Neural cell (in vitro differentiated cells): Measurements from ENCODE around the gene PNLIPRP2. TPM values are rescaled to one million over a fixed set of nuclear protein-coding genes. Genes with fewer than 3 reads are reported as not detected.

Source experiments
- H2AFZ ChIP-seq: fragments of 200-600, 300-800 bp; sonication (generic), shearing (Covaris generic); 2 replicates; pipeline ENCODE4 v1.6.0; 2014; ENCODE audit warnings: low read depth, mild to moderate bottlenecking, antibody characterized with exemption, low read length, moderate library complexity
- H3F3A ChIP-seq: fragments of 200-600 bp; shearing (Covaris generic); 2 replicates; pipeline ENCODE4 v1.6.1; 2016; ENCODE audit warnings: mild to moderate bottlenecking, moderate library complexity, mixed read lengths, antibody characterized with exemption, low read length; ENCODE audit not compliant: insufficient read depth, poor library complexity, severe bottlenecking
- H3K27ac ChIP-seq: fragments of 200-600, 300-800 bp; sonication (generic), shearing (Covaris generic); 2 replicates; pipeline ENCODE4 v1.5.1; 2014; ENCODE audit warnings: mild to moderate bottlenecking, low read length, moderate library complexity
- H3K27me3 ChIP-seq: fragments of 300-800, 200-600 bp; sonication (generic), shearing (Covaris generic); 2 replicates; pipeline ENCODE4 v1.6.0; 2014; ENCODE audit warnings: mild to moderate bottlenecking, low read depth, low read length, moderate library complexity; ENCODE audit not compliant: insufficient read depth
- H3K36me3 ChIP-seq: fragments of 300-800, 200-600 bp; sonication (generic), shearing (Covaris generic); 2 replicates; pipeline ENCODE4 v1.5.1; 2014; ENCODE audit warnings: mild to moderate bottlenecking, antibody characterized with exemption, low read length, moderate library complexity; ENCODE audit not compliant: insufficient read depth
- H3K4me2 ChIP-seq: fragments of 300-800, 200-600 bp; sonication (generic), shearing (Covaris generic); 2 replicates; pipeline ENCODE4 v1.6.0; 2014; ENCODE audit warnings: mild to moderate bottlenecking, low read length
- H3K4me3 ChIP-seq: fragments of 300-800, 200-600 bp; sonication (generic), shearing (Covaris generic); 2 replicates; pipeline ENCODE4 v1.5.1; 2014; ENCODE audit warnings: mild to moderate bottlenecking, low read length, moderate library complexity
- H3K79me2 ChIP-seq: fragments of 200-600 bp; shearing (Covaris generic); replicated peaks from 2 replicates; pipeline ENCODE4 v1.6.0; 2014; ENCODE audit warnings: mild to moderate bottlenecking, low read length, moderate library complexity; ENCODE audit not compliant: insufficient read depth
- H3K9ac ChIP-seq: fragments of 300-800, 200-600 bp; sonication (generic), shearing (Covaris generic); 2 replicates; pipeline ENCODE4 v1.6.1; 2016; ENCODE audit warnings: mild to moderate bottlenecking, low read length, mixed read lengths
- H3K9me2 ChIP-seq: fragments of 200-600 bp; shearing (Covaris generic); 2 replicates; pipeline ENCODE4 v1.6.1; 2016; ENCODE audit warnings: mild to moderate bottlenecking, low read length, mixed read lengths; ENCODE audit not compliant: insufficient read depth
- H3K9me3 ChIP-seq: fragments of 200-600, 300-800 bp; sonication (generic), shearing (Covaris generic); 2 replicates; pipeline ENCODE4 v1.6.1; 2016; ENCODE audit warnings: mild to moderate bottlenecking, mixed run types, low read length, moderate library complexity, mixed read lengths
- H4K20me1 ChIP-seq: fragments of 200-600 bp; shearing (Covaris generic); 2 replicates; pipeline ENCODE4 v1.6.1; 2016; ENCODE audit warnings: mild to moderate bottlenecking, mixed run types; ENCODE audit not compliant: insufficient read depth
- EP300 ChIP-seq: fragments of 450-650 bp; conservative IDR thresholded peaks from 2 replicates; pipeline ENCODE4 v1.6.1; 2014; ENCODE audit warnings: antibody characterized with exemption, mild to moderate bottlenecking, moderate library complexity; ENCODE audit not compliant: poor library complexity, severe bottlenecking
- EZH2 ChIP-seq: fragments of 200-600, 300-800 bp; shearing (Covaris generic), sonication (generic); IDR thresholded peaks from 2 replicates; pipeline ENCODE4 v1.6.1; 2014; ENCODE audit warnings: antibody characterized with exemption, low read length, borderline replicate concordance, mild to moderate bottlenecking; ENCODE audit not compliant: insufficient read depth, poor library complexity, severe bottlenecking
- MXI1 ChIP-seq: fragments of 450-650 bp; conservative IDR thresholded peaks from 2 replicates; pipeline ENCODE4 v1.6.1; 2014; ENCODE audit warnings: antibody characterized with exemption, mild to moderate bottlenecking; ENCODE audit not compliant: poor library complexity, severe bottlenecking
- POLR2AphosphoS5 ChIP-seq: IDR thresholded peaks from 2 replicates; pipeline ENCODE4 v1.6.1; 2012
- RAD21 ChIP-seq: fragments of 450-650 bp; conservative IDR thresholded peaks from 2 replicates; pipeline ENCODE4 v1.6.1; 2014; ENCODE audit warnings: antibody characterized with exemption, mild to moderate bottlenecking, moderate library complexity
- SMC3 ChIP-seq: fragments of 450-650 bp; conservative IDR thresholded peaks from 2 replicates; pipeline ENCODE4 v1.6.1; 2014; ENCODE audit warnings: antibody characterized with exemption, mild to moderate bottlenecking, moderate library complexity; ENCODE audit not compliant: poor library complexity
- TAF1 ChIP-seq: IDR thresholded peaks from 2 replicates; pipeline ENCODE4 v1.6.1; 2012; ENCODE audit warnings: low read depth
- polyA plus RNA-seq: library from polyadenylated mRNA; depleted of rRNA; stranded (reverse); fragments of >200 nt; gene quantifications from 2 replicates; pipeline ENCODE4 v1.2.3, GENCODE V29; 2014
- TF ChIP-seq, protein P1 (sequence below): fragments of 450-650 bp; IDR thresholded peaks from 2 replicates; pipeline ENCODE4 v1.5.1; 2014; ENCODE audit warnings: antibody characterized with exemption, mild to moderate bottlenecking, moderate library complexity; ENCODE audit not compliant: poor library complexity, severe bottlenecking
- TF ChIP-seq, protein P2 (sequence below): IDR thresholded peaks from 2 replicates; pipeline ENCODE4 v1.6.1; 2012; ENCODE audit warnings: borderline replicate concordance

Gene PNLIPRP2
- polyA plus RNA-seq, 1 donor from 2014 or later: not detected

- Histone ChIP-seq H3F3A (no peaks in the 10 kb centered on the region), H3K27me3 (peaks cover 16% of the 10 kb centered on the region), H3K79me2 (no peaks in the 10 kb centered on the region), H2AFZ (no peak overlapping the region), H3K36me3 (no peaks in the 10 kb centered on the region), H3K4me2 (no peak overlapping the region), H3K9me2 (no peaks in the 10 kb centered on the region), H4K20me1 (no peaks in the 10 kb centered on the region), H3K27ac (no peak overlapping the region), H3K9ac (no peak overlapping the region), H3K4me3 (no peak overlapping the region), H3K9me3 (no peaks in the 10 kb centered on the region)
- no peak for TF ChIP-seq EP300
- TF ChIP-seq, protein P1, sequence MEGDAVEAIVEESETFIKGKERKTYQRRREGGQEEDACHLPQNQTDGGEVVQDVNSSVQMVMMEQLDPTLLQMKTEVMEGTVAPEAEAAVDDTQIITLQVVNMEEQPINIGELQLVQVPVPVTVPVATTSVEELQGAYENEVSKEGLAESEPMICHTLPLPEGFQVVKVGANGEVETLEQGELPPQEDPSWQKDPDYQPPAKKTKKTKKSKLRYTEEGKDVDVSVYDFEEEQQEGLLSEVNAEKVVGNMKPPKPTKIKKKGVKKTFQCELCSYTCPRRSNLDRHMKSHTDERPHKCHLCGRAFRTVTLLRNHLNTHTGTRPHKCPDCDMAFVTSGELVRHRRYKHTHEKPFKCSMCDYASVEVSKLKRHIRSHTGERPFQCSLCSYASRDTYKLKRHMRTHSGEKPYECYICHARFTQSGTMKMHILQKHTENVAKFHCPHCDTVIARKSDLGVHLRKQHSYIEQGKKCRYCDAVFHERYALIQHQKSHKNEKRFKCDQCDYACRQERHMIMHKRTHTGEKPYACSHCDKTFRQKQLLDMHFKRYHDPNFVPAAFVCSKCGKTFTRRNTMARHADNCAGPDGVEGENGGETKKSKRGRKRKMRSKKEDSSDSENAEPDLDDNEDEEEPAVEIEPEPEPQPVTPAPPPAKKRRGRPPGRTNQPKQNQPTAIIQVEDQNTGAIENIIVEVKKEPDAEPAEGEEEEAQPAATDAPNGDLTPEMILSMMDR: no peak
- no peak for TF ChIP-seq POLR2AphosphoS5
- TF ChIP-seq TAF1: no peak
- TF ChIP-seq EZH2: no peak
- TF ChIP-seq, protein P2, sequence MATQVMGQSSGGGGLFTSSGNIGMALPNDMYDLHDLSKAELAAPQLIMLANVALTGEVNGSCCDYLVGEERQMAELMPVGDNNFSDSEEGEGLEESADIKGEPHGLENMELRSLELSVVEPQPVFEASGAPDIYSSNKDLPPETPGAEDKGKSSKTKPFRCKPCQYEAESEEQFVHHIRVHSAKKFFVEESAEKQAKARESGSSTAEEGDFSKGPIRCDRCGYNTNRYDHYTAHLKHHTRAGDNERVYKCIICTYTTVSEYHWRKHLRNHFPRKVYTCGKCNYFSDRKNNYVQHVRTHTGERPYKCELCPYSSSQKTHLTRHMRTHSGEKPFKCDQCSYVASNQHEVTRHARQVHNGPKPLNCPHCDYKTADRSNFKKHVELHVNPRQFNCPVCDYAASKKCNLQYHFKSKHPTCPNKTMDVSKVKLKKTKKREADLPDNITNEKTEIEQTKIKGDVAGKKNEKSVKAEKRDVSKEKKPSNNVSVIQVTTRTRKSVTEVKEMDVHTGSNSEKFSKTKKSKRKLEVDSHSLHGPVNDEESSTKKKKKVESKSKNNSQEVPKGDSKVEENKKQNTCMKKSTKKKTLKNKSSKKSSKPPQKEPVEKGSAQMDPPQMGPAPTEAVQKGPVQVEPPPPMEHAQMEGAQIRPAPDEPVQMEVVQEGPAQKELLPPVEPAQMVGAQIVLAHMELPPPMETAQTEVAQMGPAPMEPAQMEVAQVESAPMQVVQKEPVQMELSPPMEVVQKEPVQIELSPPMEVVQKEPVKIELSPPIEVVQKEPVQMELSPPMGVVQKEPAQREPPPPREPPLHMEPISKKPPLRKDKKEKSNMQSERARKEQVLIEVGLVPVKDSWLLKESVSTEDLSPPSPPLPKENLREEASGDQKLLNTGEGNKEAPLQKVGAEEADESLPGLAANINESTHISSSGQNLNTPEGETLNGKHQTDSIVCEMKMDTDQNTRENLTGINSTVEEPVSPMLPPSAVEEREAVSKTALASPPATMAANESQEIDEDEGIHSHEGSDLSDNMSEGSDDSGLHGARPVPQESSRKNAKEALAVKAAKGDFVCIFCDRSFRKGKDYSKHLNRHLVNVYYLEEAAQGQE: no peak
- TF ChIP-seq SMC3: no peak
- no peak for TF ChIP-seq MXI1
- no peak for TF ChIP-seq RAD21
Observed at GRCh38 chr10:116672891-116673290, 52.1 kb downstream of the PNLIPRP2 start.

DNA sequence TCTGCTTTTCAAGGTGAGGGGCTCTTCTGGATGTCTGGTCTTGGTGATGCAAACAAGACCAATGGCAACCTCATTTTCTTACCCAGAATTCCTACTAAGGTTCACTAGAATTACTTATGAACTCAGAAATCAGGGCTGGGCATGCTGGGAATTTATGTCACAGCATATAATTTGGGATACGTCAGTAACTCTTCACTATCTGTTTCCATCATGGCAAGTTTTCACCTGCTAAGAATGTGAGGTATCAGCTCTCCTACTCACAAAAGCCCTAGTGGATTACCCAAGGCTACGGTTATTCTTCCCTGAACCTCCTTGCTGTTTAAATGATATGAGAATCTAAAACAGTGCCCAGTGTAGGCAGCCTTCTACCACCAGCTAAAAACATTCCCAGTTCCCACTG, 53.1 kb downstream of the PNLIPRP2 start:
- H3K4me3 ChIP-seq: no peak overlapping the region
- H3K9me2 ChIP-seq: no peaks in the 10 kb centered on the region
- peaks cover 16% of the 10 kb centered on the region for H3K27me3 ChIP-seq
- no peaks in the 10 kb centered on the region for H3K79me2 ChIP-seq
- TF ChIP-seq EZH2 (no peak), POLR2AphosphoS5 (no peak), EP300 (no peak), TAF1 (no peak), RAD21 (no peak), MXI1 (no peak), SMC3 (no peak)
- TF ChIP-seq, protein P2: no peak
- TF ChIP-seq, protein P1: no peak
- H3K36me3 ChIP-seq: no peaks in the 10 kb centered on the region
- no peak overlapping the region for H2AFZ ChIP-seq
- H3K9ac ChIP-seq: no peak overlapping the region
- H3F3A ChIP-seq: no peaks in the 10 kb centered on the region
- H3K27ac ChIP-seq: no peak overlapping the region
- no peaks in the 10 kb centered on the region for H4K20me1 ChIP-seq
- H3K4me2 ChIP-seq: no peak overlapping the region
- H3K9me3 ChIP-seq: no peaks in the 10 kb centered on the region
